BJ (cell line): ENCODE data around the gene EGLN2. TPM values are rescaled to one million over a fixed set of nuclear protein-coding genes. Genes with fewer than 3 reads are reported as not detected.

Source experiments
- CTCF ChIA-PET: fragments of 350-600 bp; formaldehyde crosslinking; extraction: SDS; loops from one replicate; lab custom pipeline; 2021; ENCODE audit warnings: antibody characterized with exemption, inconsistent platforms; lab: Yijun Ruan, JAX
- POLR2A ChIA-PET: fragments of 300-600 bp; sonication (Branson Sonifier 250); formaldehyde crosslinking; extraction: SDS; loops from one replicate; lab custom pipeline; 2021; ENCODE audit warnings: antibody characterized with exemption; lab: Charles Lee
- DNase-seq: peaks from one replicate; pipeline ENCODE4 v3.0.0-alpha.2; 2011; ENCODE audit warnings: low read depth
- H3K27me3 ChIP-seq: 2 replicates; pipeline ENCODE4 v1.6.0; 2011; ENCODE audit warnings: low read length; ENCODE audit not compliant: control insufficient read depth, insufficient read depth
- H3K36me3 ChIP-seq: 2 replicates; pipeline ENCODE4 v1.5.1; 2011; ENCODE audit warnings: low read length; ENCODE audit not compliant: control insufficient read depth, insufficient read depth
- H3K4me3 ChIP-seq: 2 replicates; pipeline ENCODE4 v1.5.1; 2011; ENCODE audit warnings: low read depth, mild to moderate bottlenecking, control low read depth, low read length
- CTCF ChIP-seq: IDR thresholded peaks from 2 replicates; pipeline ENCODE4 v1.5.1; 2011; ENCODE audit warnings: low read depth, mild to moderate bottlenecking, control low read depth, inconsistent platforms, low read length, moderate library complexity; ENCODE audit not compliant: insufficient read depth
- polyA plus RNA-seq: library from polyadenylated mRNA; depleted of rRNA; stranded (reverse); fragments of >200 nt; gene quantifications from 2 replicates; pipeline ENCODE4 v1.2.3, GENCODE V29; 2011

Gene EGLN2
- polyA plus RNA-seq, 1 experiment = 65.5 TPM

DNA sequence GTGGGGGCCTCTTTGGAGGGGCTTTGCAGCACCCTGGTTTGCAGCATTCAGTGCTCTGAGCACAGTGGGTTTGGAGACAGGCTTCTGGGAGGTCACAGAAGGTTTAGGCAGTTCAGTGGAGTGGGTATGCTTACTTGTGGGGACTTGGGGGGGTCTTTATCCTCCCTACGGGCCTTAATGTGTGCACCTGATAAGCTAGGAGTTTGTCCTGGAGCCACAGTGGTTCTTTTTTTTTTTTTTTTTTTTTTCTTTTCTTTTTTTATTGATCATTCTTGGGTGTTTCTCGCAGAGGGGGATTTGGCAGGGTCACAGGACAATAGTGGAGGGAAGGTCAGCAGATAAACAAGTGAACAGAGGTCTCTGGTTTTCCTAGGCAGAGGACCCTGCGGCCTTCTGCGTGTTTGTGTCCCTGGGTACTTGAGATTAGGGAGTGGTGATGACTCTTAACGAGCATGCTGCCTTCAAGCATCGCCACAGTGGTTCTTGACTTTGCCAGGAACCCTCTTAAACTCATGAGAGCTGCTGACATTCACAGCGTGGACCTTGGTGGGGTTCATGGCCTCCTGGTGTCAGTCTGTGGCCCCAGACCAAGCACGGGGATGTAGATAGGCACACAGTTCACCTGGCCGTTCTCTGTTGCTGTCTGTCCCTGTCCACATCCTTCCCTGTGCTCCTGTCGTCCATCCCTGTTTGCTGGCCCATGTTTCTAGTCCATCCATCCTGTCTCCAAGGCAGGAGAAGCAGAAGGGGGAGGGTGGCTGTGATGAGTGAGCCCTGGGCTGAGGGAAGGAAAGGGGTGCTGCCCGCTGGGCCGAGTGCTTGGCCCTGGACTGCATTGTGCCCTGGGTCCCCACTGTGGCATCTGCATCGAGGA is 2.7 kb downstream of the EGLN2 start:
- Histone ChIP-seq H3K36me3 (peaks cover 22% of the 10 kb centered on the region), H3K27me3 (no peaks in the 10 kb centered on the region), H3K4me3 (peak overlapping the region; percentile 18)
- CTCF ChIA-PET = interaction anchor here (0.9 kb wide), 1 partner anchor 24 kb away, joined by 5 read pairs; the partner anchor contains the start of gene RAB4B
- TF ChIP-seq CTCF = no peak
- no peak for DNase-seq
- POLR2A ChIA-PET = no interaction called here

DNA sequence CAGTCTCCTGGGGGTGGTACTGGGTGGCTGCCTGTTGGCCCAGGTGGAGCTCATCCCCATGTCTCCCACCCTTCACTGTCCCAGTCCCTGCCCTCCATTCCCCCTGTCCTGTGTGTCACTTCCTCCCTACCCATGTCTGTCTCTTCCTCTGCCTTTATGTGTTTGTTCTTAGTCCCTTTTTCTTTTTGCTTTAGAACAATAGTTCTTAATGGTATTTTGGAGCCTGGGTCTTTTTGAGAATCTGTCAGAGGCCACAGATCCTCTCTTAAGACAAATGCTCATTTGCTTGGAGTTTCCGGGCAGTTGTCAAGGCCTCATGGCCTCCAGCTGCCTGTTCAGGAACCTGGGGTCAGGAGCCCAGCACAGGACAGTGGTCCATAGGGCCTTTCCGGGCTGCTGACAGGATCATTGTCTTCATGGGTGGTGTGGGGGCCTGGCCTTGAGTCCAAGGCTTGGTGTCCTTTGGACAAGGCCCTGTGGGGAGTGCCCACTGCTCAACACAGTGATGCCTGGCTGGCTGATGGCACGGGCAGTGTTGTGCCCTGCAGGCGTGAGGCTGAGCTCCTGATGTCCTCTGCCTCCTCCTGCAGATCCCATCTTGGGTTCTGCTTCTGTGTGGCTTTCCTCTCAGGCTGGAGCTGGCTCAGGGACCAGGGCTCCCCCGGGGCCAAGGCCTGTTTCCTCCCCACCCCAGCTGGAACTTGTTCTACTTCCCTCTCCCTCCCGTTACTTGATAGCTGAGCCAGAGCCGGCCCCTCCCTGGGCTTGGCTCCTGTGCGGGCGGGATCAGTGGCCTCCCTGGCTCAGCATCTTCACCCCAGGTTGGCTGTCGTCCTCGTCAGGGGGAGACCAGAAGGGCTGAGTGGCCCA is 3.5 kb downstream of the EGLN2 start:
- no peaks in the 10 kb centered on the region for H3K27me3 ChIP-seq
- no peak for TF ChIP-seq CTCF
- ChIA-PET POLR2A (interaction anchor here (0.6 kb wide), 1 partner anchor 82 kb away, joined by 4 read pairs; no protein-coding TSS in a partner anchor), CTCF (interaction anchor here (0.9 kb wide), 2 partner anchors 25 to 139 kb away, joined by 3 to 5 read pairs; partner anchors contain the start of gene RAB4B)
- peak overlapping the region; percentile 18 for H3K4me3 ChIP-seq
- DNase-seq = no peak
- peaks cover 27% of the 10 kb centered on the region for H3K36me3 ChIP-seq

DNA sequence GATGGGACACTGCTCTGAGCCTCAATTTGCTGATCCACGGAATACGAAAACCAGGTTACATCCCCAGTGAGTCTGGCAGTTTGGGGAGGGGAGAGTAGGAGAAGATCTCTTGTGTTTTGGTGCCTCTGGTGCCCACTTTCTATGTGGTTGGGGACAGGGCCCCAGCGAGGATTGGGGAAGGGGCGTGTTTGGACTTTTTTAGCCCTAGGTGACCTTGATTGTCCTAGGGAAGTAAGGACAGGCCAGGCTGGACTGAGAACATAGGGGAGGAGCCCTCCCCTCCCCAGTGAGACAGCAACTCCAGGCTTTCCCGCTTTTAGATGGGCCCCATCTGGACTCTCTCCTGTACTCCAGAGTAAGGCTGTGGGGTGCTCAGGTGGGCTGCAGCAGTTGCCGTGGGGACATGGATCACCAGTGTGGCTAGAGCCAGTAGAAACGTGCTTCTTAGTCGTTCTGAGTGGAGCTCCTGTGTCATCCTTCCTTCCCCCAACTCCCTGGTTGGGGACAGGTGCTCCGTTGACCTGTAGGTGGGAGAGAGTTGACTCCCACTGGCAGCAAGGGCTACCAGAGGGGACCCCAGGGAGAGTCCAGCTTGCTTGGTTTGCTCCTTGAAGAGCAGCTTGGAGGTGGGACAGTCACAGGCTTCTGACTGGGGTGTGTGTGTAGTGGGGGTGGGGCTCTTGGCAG is 4.3 kb downstream of the EGLN2 start:
- peaks cover 32% of the 10 kb centered on the region for H3K36me3 ChIP-seq
- CTCF ChIA-PET = interaction anchor here (0.9 kb wide), 1 partner anchor 140 kb away, joined by 3 read pairs; no protein-coding TSS in a partner anchor
- POLR2A ChIA-PET = no interaction called here
- H3K4me3 ChIP-seq = no peak overlapping the region
- H3K27me3 ChIP-seq = no peaks in the 10 kb centered on the region
- no peak for DNase-seq
- TF ChIP-seq CTCF = no peak

- ChIA-PET POLR2A (no interaction called here), CTCF (interaction anchor here (1.8 to 5.1 kb wide), 3 partner anchors 87 to 169 kb away, joined by 5 to 49 read pairs (median 12); partner anchors contain the start of genes COQ8B and ITPKC)
- Histone ChIP-seq H3K36me3 (peaks cover 35% of the 10 kb centered on the region), H3K27me3 (no peaks in the 10 kb centered on the region), H3K4me3 (no peak overlapping the region)
- no peak for TF ChIP-seq CTCF
- no peak for DNase-seq
These were observed 5.1 kb downstream of the EGLN2 start for GRCh38 chr19:40803857-40804782.
